GM12891 (cell line): ENCODE data around the gene FNDC3B.

ENCODE experiments used
- POLR2A ChIP-seq: IDR thresholded peaks from 2 replicates; pipeline ENCODE4 v1.6.1; 2011; ENCODE audit warnings: low read depth, low read length, control low read depth
- POLR2AphosphoS5 ChIP-seq: IDR thresholded peaks from 2 replicates; pipeline ENCODE4 v1.6.1; 2011; ENCODE audit warnings: low read depth, low read length, control low read depth
- POU2F2 ChIP-seq: IDR thresholded peaks from 2 replicates; pipeline ENCODE4 v1.6.1; 2011; ENCODE audit warnings: low read depth, mild to moderate bottlenecking, control low read depth, low read length, moderate library complexity

GRCh38 chr3:172076212-172076611 lies 36.8 kb downstream of the FNDC3B start:
- TF ChIP-seq POLR2AphosphoS5 (no peak), POLR2A (no peak), POU2F2 (no peak)
